ENCODE results near the gene SPEM1. TPM values are rescaled to one million over a fixed set of nuclear protein-coding genes. Genes with fewer than 3 reads are reported as not detected.

SPEM1 gene, protein sequence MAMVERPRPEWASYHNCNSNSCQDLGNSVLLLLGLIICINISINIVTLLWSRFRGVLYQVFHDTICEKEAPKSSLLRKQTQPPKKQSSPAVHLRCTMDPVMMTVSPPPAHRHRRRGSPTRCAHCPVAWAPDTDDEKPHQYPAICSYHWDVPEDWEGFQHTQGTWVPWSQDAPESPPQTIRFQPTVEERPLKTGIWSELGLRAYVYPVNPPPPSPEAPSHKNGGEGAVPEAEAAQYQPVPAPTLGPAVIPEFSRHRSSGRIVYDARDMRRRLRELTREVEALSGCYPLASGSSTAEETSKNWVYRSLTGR
- total RNA-seq, result not detected

DNA sequence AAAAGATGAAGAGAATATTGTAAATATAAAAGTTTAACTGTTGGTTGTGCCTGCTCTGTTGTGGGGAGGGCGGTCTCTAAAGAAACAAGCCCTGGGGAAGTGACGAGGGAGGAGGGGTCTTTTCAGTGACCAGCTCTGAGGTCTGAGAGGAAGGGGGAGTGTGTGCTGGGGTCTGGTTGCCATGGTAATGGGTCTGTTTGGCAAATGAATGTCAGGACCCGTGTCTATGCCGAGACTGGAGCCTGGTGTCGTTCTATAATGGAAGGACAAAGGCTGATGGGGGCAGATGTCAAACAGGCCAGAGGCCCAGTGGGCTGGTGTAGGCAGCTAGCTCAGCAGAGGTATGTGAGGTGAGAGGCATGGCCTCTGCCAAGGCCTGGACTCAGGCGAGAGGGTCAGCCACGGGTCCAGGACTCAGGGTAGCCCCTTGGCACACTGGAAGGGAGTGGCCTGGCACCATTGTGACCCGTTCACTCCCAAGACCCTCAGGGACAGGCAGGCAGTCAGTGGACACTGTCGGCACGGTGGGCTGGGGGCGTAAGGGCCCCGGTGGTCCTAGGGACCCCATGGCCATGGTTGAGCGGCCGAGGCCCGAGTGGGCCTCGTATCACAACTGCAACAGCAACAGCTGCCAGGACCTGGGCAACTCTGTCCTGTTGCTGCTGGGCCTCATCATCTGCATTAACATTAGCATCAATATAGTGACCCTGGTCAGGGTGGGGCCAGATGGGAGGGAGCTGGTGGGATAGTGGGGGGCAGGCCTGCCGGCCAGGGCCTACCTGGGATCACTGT is at the start of gene SPEM1:
SPEM1 (plus strand) TSS at position 506 of the 792 bp plus-strand sequence; CDS start at position 567, 61 bp downstream.

DNA sequence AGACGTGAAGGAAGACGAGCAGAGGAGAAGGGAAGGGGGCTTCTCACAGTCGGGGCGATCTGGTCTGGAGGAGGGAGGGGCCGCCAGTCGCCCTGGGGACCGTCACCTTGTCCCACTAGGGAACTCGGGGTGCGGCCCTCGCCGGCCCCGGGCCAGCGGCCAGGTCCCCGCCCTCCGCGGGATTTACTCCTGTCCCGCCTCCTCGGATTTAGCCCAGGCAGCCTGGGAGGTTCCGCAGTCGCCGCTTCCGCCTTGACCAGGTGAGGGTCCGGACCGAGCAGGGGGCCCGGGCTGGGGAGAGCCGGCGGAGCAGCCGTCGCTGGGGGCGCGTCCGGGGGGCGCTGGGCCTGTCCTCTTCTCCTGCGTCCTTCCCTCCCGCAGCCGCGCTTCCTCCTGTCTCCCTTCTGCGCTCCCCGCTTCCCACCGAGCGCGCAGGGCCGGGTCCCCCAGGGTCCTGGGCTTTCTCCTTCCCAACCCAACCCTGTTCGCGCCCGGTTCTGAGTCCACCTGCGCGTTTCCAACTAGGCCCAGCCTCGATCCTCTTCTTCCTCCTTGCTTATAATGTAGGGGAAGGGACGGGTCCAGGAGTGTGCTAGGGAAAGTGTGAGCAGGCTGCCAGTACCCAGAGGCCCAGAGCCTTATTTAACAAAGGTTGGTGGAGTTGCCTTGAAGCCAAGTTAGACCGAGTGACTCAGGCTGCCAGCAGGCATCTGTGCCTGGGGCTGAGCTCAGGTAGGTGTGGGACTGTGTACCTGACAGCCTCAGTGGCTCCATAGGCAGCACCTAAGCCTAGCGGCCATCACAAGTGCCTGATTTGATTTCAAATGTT is 39.1 kb upstream of the SPEM1 start, which contains the start of gene TNK1:
TNK1 (plus strand) TSS at position 235 of the 829 bp plus-strand sequence. CDS start 1,838 bp downstream, outside the sequence.

DNA sequence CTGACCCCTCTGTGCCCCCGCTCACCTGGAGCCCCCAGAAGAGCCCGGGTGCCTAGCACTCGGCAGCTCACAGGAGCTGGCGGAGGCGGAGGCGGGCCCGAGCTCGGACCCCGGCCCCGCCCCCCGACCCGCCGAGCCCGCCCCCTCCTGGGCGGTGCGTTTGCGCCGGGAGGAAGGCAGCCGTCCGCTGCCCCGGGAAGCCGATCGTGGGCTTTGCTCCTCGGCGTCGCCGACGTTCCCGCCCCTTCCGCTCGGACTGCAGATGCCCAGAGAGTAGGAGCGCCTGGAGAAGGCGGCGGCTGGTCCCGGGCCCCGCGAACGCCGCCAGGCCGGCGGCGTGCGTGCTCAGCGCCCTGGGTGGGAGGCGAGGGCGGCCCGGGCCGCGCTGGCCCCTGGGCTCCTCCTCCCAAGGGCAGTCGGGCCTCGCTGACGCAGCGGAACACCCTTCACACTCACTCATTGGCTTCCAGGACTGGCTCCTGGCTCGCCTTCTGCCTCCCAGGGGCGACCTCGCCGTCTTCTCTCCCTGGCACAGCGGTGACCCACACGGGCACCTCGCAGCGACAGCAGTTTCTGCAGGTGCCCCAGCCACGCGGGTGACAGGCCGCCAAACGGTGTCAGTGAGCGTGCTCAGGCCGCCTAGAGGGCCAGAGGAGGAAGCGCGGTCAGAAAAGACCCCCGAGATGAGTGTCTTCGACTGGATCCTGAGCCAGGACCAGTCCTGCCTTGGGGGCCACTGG is 25.5 kb upstream of the SPEM1 start, which contains the start of gene PLSCR3:
PLSCR3 (minus strand) TSS at position 74 of the 740 bp plus-strand sequence. CDS start 415 bp downstream, outside the sequence.

GRCh38 chr17:7403977-7404736 is 16.0 kb upstream of the SPEM1 start, which contains the start of gene TMEM256:
TSS of gene TMEM256 (minus strand) at chr17:7404097. CDS start at chr17:7404084, 13 bp downstream.

GRCh38 chr17:7407485-7408251 is 12.5 kb upstream of the SPEM1 start, which contains the start of gene NLGN2:
TSS of gene NLGN2 (plus strand) at chr17:7407845. CDS start at chr17:7408256, 411 bp downstream.

GRCh38 chr17:7425316-7425715 is 5.2 kb downstream of the SPEM1 start, which contains the start of gene SPEM2:
TSS of gene SPEM2 (plus strand) at chr17:7425616. CDS start at chr17:7425689, 73 bp downstream.

GRCh38 chr17:7428557-7428956 is 8.4 kb downstream of the SPEM1 start, which contains the start of gene SPEM3:
TSS of gene SPEM3 (plus strand) at chr17:7428857. CDS start at chr17:7428903, 46 bp downstream.

DNA sequence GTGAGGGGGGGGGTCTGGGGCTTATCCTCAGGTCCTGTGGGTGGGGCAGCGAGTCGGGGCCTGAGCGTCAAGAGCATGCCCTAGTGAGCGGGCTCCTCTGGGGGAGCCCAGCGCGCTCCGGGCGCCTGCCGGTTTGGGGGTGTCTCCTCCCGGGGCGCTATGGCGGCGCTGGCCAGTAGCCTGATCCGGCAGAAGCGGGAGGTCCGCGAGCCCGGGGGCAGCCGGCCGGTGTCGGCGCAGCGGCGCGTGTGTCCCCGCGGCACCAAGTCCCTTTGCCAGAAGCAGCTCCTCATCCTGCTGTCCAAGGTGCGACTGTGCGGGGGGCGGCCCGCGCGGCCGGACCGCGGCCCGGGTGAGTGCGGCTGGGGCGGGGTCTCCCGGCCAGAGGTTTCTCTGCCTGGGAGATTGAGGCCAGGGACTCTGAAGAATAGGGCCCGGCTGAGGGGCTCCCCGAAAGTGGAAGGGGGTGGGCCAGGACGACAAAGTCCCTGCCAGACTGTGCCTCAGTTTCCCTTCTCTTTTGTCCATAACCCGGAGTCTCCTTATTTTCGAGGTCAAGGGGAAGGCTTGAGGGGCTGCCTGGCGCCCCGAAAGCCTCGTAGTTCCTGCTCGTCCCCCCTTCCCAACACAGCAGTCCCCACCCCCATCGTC is 19.5 kb downstream of the SPEM1 start, which contains the start of gene FGF11:
FGF11 (plus strand) TSS at position 51 of the 651 bp plus-strand sequence; CDS start at position 160, 109 bp downstream.

DNA sequence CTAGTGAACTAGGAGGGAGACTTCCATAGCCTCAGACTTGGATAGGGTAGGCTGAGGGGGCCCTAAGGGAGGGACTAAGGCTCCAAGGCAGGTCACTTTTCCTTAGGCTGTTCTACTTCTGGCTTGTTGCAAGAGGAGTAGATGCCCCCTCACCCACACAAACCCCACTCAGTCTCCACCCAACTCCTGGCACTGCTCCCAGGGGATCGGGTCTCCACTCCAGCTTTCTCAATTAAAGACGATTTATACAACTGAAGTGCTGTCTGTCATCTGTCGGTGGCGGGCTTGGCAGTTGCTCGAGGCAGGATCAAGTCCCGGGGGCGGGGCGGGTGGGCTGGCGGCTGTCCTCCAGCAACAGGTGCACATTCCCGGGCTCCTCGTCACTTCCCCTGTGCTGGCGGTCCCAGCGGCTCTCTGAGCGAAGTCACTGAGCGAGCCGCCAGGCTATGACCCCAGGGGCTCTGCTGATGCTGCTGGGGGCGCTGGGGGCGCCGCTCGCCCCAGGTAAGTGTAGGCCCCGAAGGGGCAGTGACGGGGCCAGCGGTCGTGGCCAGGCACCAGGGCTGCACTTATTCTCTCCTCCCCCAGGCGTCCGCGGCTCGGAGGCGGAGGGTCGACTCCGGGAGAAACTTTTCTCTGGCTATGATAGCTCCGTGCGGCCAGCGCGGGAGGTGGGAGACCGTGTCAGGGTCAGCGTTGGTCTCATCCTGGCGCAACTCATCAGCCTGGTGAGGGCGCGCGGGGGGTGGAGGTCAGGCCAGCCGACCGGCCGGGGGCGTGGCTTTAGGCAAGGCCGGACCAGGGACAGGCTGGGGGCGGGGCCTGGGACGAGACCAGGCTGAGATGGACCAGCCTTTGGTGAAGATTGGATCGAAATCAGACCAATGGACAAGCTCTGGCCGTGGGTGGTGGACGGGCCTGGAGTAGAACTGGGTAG is 24.8 kb downstream of the SPEM1 start, which contains the start of gene CHRNB1:
CHRNB1 (plus strand) TSS at position 380 of the 937 bp plus-strand sequence; CDS start at position 447, 67 bp downstream.

Other genes with a start within 250 kb of the SPEM1 start
- gene ASGR1, start 241.0 kb upstream of the SPEM1 start, total RNA-seq, result 5.5 TPM
- gene DLG4, start 200.5 kb upstream of the SPEM1 start, total RNA-seq, result 36.0 TPM
- 342 TPM for gene ACADVL, start 200.4 kb upstream of the SPEM1 start, total RNA-seq
- 73.5 TPM for gene DVL2, start 185.8 kb upstream of the SPEM1 start, total RNA-seq
- gene PHF23, start 180.9 kb upstream of the SPEM1 start, total RNA-seq, result 44.4 TPM
- gene GABARAP, start 177.9 kb upstream of the SPEM1 start, total RNA-seq, result 226 TPM
- 77.3 TPM for gene CTDNEP1, start 168.6 kb upstream of the SPEM1 start, total RNA-seq
- 27.2 TPM for gene ELP5, start 168.1 kb upstream of the SPEM1 start, total RNA-seq
- gene CLDN7, start 157.8 kb upstream of the SPEM1 start, total RNA-seq, result 65.5 TPM
- 19.6 TPM for gene SLC2A4, start 138.6 kb upstream of the SPEM1 start, total RNA-seq
- gene YBX2, start 125.7 kb upstream of the SPEM1 start, total RNA-seq, result 2.0 TPM
- 179 TPM for gene EIF5A, start 112.7 kb upstream of the SPEM1 start, total RNA-seq
- 30.4 TPM for gene GPS2, start 105.0 kb upstream of the SPEM1 start, total RNA-seq
- gene NEURL4, start 91.0 kb upstream of the SPEM1 start, total RNA-seq, result 31.2 TPM
- 4.8 TPM for gene ACAP1, start 83.8 kb upstream of the SPEM1 start, total RNA-seq
- gene KCTD11, start 68.2 kb upstream of the SPEM1 start, total RNA-seq, result 7.0 TPM
- not detected for gene TMEM95, start 65.2 kb upstream of the SPEM1 start, total RNA-seq
- 5.5 TPM for gene TNK1, start 39.2 kb upstream of the SPEM1 start, total RNA-seq
- 23.1 TPM for gene PLSCR3, start 25.8 kb upstream of the SPEM1 start, total RNA-seq
- gene TMEM256, start 16.2 kb upstream of the SPEM1 start, total RNA-seq, result 109 TPM
- 21.3 TPM for gene NLGN2, start 12.5 kb upstream of the SPEM1 start, total RNA-seq
- gene SPEM2, start 5.3 kb downstream of the SPEM1 start, total RNA-seq, result not detected
- not detected for gene SPEM3, start 8.5 kb downstream of the SPEM1 start, total RNA-seq
- 5.0 TPM for gene TMEM102, start 15.1 kb downstream of the SPEM1 start, total RNA-seq
- 4.8 TPM for gene FGF11, start 19.2 kb downstream of the SPEM1 start, total RNA-seq
- gene CHRNB1, start 24.7 kb downstream of the SPEM1 start, total RNA-seq, result 21.4 TPM
- gene ZBTB4, start 59.3 kb downstream of the SPEM1 start, total RNA-seq, result 31.0 TPM
- not detected for gene SLC35G6, start 61.1 kb downstream of the SPEM1 start, total RNA-seq
- gene POLR2A, start 64.0 kb downstream of the SPEM1 start, total RNA-seq, result 118 TPM
- gene TNFSF12, start 128.7 kb downstream of the SPEM1 start, total RNA-seq, result 11.6 TPM
- 10.2 TPM for gene TNFSF13, start 138.4 kb downstream of the SPEM1 start, total RNA-seq
- gene SENP3, start 141.6 kb downstream of the SPEM1 start, total RNA-seq, result 58.0 TPM
- gene CD68, start 159.3 kb downstream of the SPEM1 start, total RNA-seq, result 16.2 TPM
- gene MPDU1, start 163.5 kb downstream of the SPEM1 start, total RNA-seq, result 49.6 TPM
- 1.5 TPM for gene SOX15, start 169.8 kb downstream of the SPEM1 start, total RNA-seq
- 30.3 TPM for gene FXR2, start 194.6 kb downstream of the SPEM1 start, total RNA-seq
- 56.3 TPM for gene SAT2, start 207.5 kb downstream of the SPEM1 start, total RNA-seq
- 2.6 TPM for gene SHBG, start 209.8 kb downstream of the SPEM1 start, total RNA-seq
- gene ATP1B2, start 230.6 kb downstream of the SPEM1 start, total RNA-seq, result 13.1 TPM